ENCODE results near the gene ATP8B3. TPM values are rescaled to one million over a fixed set of nuclear protein-coding genes. Genes with fewer than 3 reads are reported as not detected.

Gene ATP8B3
- total and polyA plus RNA-seq, 2 experiments from 2014 or later = 2.1 to 6.0 TPM

DNA sequence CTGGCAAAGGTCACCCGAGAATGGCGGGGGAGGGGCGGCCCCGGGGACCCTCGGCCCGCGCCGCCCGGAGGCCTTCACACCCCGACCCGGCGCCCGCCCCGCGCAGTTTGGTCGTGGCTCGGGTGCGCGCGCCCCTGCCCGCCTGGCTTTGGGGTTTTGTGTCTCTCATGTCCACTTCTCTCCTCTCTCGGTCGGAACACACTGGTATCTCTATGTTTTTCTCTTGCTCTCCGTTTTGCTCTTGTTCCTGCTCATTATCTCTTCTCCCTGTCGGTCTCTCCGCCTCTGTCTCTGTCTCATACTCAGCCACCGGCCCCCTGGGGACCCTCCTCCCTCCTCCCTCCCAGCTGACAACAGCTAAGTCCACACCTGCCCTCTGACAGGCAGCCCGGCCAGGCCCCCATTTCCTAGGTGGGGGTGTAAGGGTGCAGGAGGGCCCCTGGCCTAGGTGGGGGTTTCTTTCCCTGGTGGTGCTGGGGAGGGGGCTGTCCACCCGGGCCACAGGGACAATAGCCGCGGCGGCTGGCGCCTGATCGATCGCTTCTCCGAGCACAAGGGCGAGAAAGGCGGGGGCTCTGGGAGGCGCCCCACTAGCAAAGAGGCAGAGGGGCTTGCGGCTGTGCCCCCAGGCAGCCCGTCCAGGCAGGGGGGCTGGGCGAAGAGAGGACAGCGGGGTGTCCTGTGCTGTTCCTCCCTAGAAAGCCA, 56.5 kb downstream of the ATP8B3 start (continued):
- TF ChIP-seq, protein P1, sequence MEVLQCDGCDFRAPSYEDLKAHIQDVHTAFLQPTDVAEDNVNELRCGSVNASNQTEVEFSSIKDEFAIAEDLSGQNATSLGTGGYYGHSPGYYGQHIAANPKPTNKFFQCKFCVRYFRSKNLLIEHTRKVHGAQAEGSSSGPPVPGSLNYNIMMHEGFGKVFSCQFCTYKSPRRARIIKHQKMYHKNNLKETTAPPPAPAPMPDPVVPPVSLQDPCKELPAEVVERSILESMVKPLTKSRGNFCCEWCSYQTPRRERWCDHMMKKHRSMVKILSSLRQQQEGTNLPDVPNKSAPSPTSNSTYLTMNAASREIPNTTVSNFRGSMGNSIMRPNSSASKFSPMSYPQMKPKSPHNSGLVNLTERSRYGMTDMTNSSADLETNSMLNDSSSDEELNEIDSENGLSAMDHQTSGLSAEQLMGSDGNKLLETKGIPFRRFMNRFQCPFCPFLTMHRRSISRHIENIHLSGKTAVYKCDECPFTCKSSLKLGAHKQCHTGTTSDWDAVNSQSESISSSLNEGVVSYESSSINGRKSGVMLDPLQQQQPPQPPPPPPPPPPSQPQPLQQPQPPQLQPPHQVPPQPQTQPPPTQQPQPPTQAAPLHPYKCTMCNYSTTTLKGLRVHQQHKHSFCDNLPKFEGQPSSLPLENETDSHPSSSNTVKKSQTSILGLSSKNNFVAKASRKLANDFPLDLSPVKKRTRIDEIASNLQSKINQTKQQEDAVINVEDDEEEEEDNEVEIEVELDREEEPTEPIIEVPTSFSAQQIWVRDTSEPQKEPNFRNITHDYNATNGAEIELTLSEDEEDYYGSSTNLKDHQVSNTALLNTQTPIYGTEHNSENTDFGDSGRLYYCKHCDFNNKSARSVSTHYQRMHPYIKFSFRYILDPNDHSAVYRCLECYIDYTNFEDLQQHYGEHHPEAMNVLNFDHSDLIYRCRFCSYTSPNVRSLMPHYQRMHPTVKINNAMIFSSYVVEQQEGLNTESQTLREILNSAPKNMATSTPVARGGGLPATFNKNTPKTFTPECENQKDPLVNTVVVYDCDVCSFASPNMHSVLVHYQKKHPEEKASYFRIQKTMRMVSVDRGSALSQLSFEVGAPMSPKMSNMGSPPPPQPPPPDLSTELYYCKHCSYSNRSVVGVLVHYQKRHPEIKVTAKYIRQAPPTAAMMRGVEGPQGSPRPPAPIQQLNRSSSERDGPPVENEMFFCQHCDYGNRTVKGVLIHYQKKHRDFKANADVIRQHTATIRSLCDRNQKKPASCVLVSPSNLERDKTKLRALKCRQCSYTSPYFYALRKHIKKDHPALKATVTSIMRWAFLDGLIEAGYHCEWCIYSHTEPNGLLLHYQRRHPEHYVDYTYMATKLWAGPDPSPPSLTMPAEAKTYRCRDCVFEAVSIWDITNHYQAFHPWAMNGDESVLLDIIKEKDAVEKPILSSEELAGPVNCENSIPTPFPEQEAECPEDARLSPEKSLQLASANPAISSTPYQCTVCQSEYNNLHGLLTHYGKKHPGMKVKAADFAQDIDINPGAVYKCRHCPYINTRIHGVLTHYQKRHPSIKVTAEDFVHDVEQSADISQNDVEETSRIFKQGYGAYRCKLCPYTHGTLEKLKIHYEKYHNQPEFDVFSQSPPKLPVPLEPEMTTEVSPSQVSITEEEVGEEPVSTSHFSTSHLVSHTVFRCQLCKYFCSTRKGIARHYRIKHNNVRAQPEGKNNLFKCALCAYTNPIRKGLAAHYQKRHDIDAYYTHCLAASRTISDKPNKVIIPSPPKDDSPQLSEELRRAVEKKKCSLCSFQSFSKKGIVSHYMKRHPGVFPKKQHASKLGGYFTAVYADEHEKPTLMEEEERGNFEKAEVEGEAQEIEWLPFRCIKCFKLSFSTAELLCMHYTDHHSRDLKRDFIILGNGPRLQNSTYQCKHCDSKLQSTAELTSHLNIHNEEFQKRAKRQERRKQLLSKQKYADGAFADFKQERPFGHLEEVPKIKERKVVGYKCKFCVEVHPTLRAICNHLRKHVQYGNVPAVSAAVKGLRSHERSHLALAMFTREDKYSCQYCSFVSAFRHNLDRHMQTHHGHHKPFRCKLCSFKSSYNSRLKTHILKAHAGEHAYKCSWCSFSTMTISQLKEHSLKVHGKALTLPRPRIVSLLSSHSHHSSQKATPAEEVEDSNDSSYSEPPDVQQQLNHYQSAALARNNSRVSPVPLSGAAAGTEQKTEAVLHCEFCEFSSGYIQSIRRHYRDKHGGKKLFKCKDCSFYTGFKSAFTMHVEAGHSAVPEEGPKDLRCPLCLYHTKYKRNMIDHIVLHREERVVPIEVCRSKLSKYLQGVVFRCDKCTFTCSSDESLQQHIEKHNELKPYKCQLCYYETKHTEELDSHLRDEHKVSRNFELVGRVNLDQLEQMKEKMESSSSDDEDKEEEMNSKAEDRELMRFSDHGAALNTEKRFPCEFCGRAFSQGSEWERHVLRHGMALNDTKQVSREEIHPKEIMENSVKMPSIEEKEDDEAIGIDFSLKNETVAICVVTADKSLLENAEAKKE (CRISPR knock-in tag; IDR thresholded peaks at IDR 0.05) = no peak
- TF ChIP-seq, protein P2, sequence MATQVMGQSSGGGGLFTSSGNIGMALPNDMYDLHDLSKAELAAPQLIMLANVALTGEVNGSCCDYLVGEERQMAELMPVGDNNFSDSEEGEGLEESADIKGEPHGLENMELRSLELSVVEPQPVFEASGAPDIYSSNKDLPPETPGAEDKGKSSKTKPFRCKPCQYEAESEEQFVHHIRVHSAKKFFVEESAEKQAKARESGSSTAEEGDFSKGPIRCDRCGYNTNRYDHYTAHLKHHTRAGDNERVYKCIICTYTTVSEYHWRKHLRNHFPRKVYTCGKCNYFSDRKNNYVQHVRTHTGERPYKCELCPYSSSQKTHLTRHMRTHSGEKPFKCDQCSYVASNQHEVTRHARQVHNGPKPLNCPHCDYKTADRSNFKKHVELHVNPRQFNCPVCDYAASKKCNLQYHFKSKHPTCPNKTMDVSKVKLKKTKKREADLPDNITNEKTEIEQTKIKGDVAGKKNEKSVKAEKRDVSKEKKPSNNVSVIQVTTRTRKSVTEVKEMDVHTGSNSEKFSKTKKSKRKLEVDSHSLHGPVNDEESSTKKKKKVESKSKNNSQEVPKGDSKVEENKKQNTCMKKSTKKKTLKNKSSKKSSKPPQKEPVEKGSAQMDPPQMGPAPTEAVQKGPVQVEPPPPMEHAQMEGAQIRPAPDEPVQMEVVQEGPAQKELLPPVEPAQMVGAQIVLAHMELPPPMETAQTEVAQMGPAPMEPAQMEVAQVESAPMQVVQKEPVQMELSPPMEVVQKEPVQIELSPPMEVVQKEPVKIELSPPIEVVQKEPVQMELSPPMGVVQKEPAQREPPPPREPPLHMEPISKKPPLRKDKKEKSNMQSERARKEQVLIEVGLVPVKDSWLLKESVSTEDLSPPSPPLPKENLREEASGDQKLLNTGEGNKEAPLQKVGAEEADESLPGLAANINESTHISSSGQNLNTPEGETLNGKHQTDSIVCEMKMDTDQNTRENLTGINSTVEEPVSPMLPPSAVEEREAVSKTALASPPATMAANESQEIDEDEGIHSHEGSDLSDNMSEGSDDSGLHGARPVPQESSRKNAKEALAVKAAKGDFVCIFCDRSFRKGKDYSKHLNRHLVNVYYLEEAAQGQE (IDR thresholded peaks at IDR 0.05; ENCODE audit: unreplicated experiment) = no peak
- no peak for TF ChIP-seq CREB1 (CRISPR knock-in tag; IDR thresholded peaks at IDR 0.05; ENCODE audit: low read depth)
- peak; percentile 97 for TF ChIP-seq EZH2 (IDR thresholded peaks at IDR 0.05; ENCODE audit: low read depth, unreplicated experiment)
- no peak for TF ChIP-seq ZNF114 (CRISPR knock-in tag; IDR thresholded peaks at IDR 0.05)

Data from GM23338 (cell line).